ENCODE data around the gene DEF6. TPM values are rescaled to one million over a fixed set of nuclear protein-coding genes. Genes with fewer than 3 reads are reported as not detected.

DEF6 gene
- total and polyA plus RNA-seq, 2 of the 13 experiments (the other 11 are each of a cell fraction or from before 2014, with no cell fraction given), result 5.2 to 10.0 TPM

GRCh38 chr6:35317483-35318195, 20.0 kb downstream of the DEF6 start (continued):
- TF ChIP-seq, protein P1, sequence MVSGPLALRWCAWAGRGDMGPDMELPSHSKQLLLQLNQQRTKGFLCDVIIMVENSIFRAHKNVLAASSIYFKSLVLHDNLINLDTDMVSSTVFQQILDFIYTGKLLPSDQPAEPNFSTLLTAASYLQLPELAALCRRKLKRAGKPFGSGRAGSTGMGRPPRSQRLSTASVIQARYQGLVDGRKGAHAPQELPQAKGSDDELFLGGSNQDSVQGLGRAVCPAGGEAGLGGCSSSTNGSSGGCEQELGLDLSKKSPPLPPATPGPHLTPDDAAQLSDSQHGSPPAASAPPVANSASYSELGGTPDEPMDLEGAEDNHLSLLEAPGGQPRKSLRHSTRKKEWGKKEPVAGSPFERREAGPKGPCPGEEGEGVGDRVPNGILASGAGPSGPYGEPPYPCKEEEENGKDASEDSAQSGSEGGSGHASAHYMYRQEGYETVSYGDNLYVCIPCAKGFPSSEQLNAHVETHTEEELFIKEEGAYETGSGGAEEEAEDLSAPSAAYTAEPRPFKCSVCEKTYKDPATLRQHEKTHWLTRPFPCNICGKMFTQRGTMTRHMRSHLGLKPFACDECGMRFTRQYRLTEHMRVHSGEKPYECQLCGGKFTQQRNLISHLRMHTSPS (CRISPR knock-in tag; IDR thresholded peaks at IDR 0.05; ENCODE audit: low read depth), result 0 out of 2 replicates have a peak, but pooled peaks have one; percentile 29
- TF ChIP-seq ATRX (CRISPR knock-in tag; IDR thresholded peaks at IDR 0.05; ENCODE audit: borderline replicate concordance) (no peak), ZNF468 (CRISPR knock-in tag; IDR thresholded peaks at IDR 0.05) (0 out of 2 replicates have a peak, but pooled peaks have one; percentile 88), RXRA (CRISPR knock-in tag; IDR thresholded peaks at IDR 0.05) (peak; percentile 45; the same call in 1 of the 2 replicates), ZNF775 (CRISPR knock-in tag; IDR thresholded peaks at IDR 0.05; ENCODE audit: borderline replicate concordance) (0 out of 2 replicates have a peak, but pooled peaks have one; percentile 85), SRY (CRISPR knock-in tag; IDR thresholded peaks at IDR 0.05) (0 out of 2 replicates have a peak, but pooled peaks have one; percentile 23), SATB2 (CRISPR knock-in tag; IDR thresholded peaks at IDR 0.05) (no peak), TEAD2 (CRISPR knock-in tag; IDR thresholded peaks at IDR 0.05) (no peak), ZNF33B (CRISPR knock-in tag; IDR thresholded peaks at IDR 0.05) (peak; percentile 65; the same call in 1 of the 2 replicates), BRD4 (CRISPR knock-in tag; IDR thresholded peaks at IDR 0.05) (no peak), HIVEP1 (CRISPR knock-in tag; IDR thresholded peaks at IDR 0.05) (peak; percentile 66; the same call in 1 of the 2 replicates), ZBTB3 (CRISPR knock-in tag; IDR thresholded peaks at IDR 0.05; ENCODE audit: borderline replicate concordance, low read depth) (no peak), SKI (IDR thresholded peaks at IDR 0.05; ENCODE audit: partially characterized antibody) (no peak), ZNF672 (CRISPR knock-in tag; IDR thresholded peaks at IDR 0.05) (no peak), ZNF160 (CRISPR knock-in tag; IDR thresholded peaks at IDR 0.05) (no peak), HDAC1 (CRISPR knock-in tag; IDR thresholded peaks at IDR 0.05) (no peak)
- TF ChIP-seq, protein P2, sequence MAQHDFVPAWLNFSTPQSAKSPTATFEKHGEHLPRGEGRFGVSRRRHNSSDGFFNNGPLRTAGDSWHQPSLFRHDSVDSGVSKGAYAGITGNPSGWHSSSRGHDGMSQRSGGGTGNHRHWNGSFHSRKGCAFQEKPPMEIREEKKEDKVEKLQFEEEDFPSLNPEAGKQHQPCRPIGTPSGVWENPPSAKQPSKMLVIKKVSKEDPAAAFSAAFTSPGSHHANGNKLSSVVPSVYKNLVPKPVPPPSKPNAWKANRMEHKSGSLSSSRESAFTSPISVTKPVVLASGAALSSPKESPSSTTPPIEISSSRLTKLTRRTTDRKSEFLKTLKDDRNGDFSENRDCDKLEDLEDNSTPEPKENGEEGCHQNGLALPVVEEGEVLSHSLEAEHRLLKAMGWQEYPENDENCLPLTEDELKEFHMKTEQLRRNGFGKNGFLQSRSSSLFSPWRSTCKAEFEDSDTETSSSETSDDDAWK (CRISPR knock-in tag; IDR thresholded peaks at IDR 0.05), result no peak
- TF ChIP-seq, protein P3, sequence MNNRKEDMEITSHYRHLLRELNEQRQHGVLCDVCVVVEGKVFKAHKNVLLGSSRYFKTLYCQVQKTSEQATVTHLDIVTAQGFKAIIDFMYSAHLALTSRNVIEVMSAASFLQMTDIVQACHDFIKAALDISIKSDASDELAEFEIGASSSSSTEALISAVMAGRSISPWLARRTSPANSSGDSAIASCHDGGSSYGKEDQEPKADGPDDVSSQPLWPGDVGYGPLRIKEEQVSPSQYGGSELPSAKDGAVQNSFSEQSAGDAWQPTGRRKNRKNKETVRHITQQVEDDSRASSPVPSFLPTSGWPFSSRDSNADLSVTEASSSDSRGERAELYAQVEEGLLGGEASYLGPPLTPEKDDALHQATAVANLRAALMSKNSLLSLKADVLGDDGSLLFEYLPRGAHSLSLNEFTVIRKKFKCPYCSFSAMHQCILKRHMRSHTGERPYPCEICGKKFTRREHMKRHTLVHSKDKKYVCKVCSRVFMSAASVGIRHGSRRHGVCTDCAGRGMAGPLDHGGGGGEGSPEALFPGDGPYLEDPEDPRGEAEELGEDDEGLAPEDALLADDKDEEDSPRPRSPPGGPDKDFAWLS (CRISPR knock-in tag; IDR thresholded peaks at IDR 0.05; ENCODE audit: borderline replicate concordance), result peak; percentile 80; the same call in 1 of the 2 replicates
- TF ChIP-seq, protein P4, sequence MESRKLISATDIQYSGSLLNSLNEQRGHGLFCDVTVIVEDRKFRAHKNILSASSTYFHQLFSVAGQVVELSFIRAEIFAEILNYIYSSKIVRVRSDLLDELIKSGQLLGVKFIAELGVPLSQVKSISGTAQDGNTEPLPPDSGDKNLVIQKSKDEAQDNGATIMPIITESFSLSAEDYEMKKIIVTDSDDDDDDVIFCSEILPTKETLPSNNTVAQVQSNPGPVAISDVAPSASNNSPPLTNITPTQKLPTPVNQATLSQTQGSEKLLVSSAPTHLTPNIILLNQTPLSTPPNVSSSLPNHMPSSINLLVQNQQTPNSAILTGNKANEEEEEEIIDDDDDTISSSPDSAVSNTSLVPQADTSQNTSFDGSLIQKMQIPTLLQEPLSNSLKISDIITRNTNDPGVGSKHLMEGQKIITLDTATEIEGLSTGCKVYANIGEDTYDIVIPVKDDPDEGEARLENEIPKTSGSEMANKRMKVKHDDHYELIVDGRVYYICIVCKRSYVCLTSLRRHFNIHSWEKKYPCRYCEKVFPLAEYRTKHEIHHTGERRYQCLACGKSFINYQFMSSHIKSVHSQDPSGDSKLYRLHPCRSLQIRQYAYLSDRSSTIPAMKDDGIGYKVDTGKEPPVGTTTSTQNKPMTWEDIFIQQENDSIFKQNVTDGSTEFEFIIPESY (CRISPR knock-in tag; IDR thresholded peaks at IDR 0.05), result peak; percentile 90
- TF ChIP-seq, protein P5, sequence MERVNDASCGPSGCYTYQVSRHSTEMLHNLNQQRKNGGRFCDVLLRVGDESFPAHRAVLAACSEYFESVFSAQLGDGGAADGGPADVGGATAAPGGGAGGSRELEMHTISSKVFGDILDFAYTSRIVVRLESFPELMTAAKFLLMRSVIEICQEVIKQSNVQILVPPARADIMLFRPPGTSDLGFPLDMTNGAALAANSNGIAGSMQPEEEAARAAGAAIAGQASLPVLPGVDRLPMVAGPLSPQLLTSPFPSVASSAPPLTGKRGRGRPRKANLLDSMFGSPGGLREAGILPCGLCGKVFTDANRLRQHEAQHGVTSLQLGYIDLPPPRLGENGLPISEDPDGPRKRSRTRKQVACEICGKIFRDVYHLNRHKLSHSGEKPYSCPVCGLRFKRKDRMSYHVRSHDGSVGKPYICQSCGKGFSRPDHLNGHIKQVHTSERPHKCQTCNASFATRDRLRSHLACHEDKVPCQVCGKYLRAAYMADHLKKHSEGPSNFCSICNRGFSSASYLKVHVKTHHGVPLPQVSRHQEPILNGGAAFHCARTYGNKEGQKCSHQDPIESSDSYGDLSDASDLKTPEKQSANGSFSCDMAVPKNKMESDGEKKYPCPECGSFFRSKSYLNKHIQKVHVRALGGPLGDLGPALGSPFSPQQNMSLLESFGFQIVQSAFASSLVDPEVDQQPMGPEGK (CRISPR knock-in tag; IDR thresholded peaks at IDR 0.05), result no peak

Data from HepG2 (cell line).